ENCODE data around the gene COL6A5.
"Not testable (repeated sequence)": the region's sequence is repeated elsewhere in the genome, so short reads cannot be mapped to it uniquely, and the experiment has no call there.

COL6A5 gene

GRCh38 chr3:130446840-130447239 lies 101.4 kb downstream of the COL6A5 start:
- DNase-seq, result not testable (repeated sequence)

DNA sequence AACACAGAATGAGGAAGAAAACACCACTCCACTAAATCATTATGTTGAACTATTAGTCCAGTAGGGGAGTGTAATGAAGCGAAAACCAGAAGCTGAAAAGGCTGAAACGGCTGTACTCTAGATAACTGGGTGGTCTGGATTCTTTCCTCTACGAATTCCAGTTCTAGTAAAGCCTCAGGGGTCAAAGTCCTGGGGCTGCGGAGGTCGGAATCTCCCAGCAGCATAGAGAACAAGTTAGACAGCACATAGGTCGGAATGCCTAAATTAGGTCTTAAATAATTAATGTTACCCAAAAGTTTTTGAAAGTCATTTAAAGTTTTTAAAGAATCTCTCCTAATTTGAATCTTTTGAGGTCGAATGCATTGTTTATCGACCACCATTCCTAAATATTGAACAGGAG lies 102.7 kb downstream of the COL6A5 start:
- not testable (repeated sequence) for DNase-seq

DNA sequence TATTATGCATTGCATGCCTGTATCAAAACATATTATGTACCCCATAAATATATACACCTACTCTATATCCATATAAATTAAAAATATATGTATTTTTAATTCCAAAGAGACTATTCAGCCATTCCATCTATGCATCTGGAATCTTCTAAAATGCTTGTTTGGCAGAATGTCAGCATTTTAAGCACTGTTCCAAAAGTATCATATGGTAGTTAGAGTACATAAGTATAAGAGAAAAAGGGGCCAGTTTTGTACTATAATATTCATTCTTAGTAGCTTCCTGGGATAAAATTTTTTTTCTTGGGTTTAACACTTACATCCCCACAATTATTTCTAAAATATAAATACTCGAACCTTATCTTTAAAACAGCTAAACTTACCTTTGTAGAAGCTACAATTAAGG lies 111.1 kb downstream of the COL6A5 start:
- DNase-seq, result no peak

GRCh38 chr3:130457671-130458070 lies 112.2 kb downstream of the COL6A5 start:
- DNase-seq, result no peak

DNA sequence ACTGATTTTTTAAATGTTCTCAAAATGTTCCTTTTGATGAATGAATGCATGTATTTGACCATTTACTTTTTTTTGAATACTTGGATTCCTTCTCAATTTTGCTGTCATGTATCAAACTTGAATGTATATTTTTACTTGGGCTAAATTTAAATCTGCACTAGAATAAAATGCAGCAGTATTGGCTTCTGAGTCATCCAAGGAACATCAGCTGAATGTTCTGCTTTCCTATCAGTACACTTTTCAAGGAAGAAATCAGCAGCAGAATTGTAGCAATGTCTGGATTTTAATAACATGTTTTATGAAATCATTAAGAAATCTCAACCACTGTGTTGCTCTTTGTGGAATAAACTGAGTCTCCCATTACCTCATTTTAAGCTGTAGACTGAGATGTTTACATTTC lies 114.5 kb downstream of the COL6A5 start:
- no peak for DNase-seq

GRCh38 chr3:130462089-130462488 lies 116.6 kb downstream of the COL6A5 start:
- no peak for DNase-seq

- DNase-seq, result no peak
Measured at GRCh38 chr3:130463221-130463620, 117.7 kb downstream of the COL6A5 start.

DNA sequence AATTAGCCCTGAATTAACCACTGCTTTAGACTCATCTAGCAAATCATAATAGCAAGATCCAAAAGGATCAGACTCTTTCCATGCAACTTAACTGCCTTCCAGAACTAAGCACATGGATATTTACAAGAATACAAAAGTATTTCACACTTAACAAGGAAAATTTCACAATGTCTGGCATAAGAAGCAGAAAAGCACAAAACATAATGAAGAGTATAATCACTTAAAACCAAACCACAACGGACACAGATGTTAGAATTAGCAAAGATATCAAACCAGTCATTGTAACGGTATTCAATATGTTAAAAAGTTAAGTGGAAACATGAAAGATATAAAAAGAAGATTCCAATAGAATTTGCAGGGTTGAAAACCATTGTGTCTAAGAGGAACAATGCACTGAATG lies 120.0 kb downstream of the COL6A5 start:
- DNase-seq, result no peak

DNA sequence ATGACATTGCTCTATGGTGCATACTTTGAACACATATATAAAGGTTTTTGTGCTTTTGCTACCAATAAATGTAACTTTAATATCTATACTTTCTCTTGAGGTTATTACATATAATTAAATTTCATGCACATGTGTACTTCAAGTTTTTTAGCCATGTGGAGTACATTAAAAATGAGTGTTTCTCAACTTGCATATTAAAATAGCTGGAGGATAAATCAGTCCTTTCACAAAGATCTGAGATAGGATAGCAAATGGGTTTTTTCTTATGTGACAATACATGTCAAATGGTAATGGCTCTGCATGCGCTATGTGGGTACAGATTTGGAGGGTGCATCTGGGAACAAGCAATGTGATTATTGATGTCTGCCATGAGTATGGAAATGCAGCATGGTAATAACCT lies 122.8 kb downstream of the COL6A5 start:
- DNase-seq, result no peak

- DNase-seq, result no peak
Measured at GRCh38 chr3:130470126-130470525, 124.7 kb downstream of the COL6A5 start.

DNA sequence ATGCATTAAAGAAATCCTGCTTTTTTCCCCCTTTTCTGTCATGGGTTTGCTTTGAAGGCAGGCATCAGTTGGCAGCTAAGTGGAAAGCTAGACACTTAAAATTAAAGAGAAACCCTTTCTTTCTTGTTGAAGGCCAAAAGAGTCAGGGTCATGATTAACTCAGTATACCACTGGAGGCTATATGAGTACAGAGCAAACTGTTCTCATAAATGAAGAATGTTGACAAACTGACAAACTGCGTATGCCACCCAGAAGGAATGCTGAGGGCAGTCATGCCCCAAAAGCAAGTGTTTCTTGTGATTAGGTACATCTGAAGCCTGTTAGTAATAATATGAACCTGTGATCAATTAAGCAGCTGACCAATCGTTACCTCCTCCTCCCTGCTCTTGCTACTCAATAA lies 127.9 kb downstream of the COL6A5 start:
- DNase-seq, result no peak

GRCh38 chr3:130480736-130481135 lies 135.3 kb downstream of the COL6A5 start:
- DNase-seq, result no peak

- no peak for DNase-seq
Measured at GRCh38 chr3:130488288-130488687, 142.8 kb downstream of the COL6A5 start.

DNA sequence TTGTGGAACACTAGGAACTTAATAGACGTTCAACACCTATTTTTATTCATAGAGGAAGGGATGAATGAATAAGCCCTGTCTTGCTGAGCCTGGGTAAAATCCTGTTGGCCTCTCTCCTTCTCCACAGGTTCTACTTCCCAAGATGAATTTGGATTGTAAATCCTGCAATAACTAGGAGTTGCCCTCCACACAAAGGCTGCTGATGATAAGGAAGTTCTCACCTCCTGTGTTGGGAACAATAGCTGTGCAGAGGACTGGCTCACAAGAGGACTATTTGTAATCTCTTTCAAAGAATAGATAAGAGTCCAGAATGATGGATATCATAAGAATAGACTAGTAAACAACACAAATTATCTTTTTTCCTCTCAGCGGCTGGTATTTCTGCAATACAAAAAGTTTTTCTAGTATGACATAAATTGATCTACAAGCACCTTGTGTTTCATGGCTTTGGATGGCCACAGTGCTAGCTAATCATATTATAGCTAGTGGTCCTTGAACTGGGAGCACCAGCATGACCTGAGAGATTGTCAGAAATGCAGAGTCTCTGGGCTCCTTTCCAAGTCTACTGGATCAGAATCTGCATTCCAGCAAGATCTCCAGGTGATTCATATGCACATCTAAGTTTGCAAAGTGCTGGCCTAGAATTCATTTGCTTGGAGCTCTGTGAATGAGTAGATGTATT lies 143.4 kb downstream of the COL6A5 start:
- no peak for DNase-seq

DNA sequence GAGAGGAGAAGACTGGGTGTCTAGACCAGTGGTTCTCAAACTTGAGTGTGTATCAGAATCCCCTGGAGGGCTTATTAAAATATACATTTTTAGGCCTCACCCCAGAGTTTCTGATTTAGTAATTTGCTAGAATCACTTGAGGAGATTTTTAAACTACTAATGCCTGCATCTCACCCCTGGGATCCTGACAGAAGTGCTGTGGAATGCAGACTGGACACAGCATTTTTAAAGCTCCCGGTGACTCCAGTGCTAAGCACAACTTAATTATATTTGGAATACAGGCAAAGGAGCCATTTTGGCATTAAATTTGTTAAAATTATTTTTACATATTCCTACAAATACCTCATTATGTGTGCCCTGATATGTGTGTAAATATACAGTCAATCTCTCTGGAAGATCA lies 144.8 kb downstream of the COL6A5 start:
- no peak for DNase-seq

GRCh38 chr3:130491431-130491830 lies 146.0 kb downstream of the COL6A5 start:
- no peak for DNase-seq

GRCh38 chr3:130504701-130505100 lies 159.2 kb downstream of the COL6A5 start:
- no peak for DNase-seq

GRCh38 chr3:130506031-130506430 lies 160.6 kb downstream of the COL6A5 start:
- no peak for DNase-seq

DNA sequence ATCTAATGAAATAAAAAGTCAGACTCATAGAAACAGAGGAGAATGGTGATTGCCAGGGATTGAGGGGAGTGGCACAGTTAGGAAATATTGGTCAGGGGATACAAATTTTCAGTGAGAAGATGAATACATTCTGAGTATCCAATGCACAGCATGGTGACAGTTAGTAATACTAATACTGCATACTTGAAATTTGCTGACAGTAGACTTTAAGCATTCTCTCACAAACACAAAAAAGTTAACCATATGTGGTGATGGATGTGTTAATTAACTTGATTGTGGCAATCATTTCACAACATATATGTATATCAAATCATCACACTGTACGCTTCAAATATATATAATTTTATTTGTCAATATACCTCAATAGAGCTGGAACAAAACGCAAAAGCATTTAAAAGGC lies 162.3 kb downstream of the COL6A5 start:
- no peak for DNase-seq

DNA sequence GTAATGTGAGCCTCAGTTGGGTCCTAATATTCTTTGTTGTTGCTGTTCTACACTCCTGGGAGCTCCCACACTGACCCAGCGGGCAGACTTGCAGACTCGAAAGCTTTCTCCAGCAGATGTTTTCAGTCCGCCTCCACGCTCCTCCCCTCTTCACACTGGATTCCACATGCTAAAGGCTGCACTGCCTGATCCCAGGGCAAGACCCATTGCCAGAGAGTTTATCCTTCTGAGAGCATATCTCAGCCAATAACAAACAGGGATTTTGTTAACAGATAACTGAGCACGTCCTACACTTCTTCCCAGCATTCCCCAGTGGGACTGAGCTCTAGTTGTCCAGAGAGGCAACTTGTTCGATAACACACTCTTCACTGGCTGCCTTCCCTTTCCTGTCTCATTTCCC lies 163.5 kb downstream of the COL6A5 start:
- no peak for DNase-seq

DNA sequence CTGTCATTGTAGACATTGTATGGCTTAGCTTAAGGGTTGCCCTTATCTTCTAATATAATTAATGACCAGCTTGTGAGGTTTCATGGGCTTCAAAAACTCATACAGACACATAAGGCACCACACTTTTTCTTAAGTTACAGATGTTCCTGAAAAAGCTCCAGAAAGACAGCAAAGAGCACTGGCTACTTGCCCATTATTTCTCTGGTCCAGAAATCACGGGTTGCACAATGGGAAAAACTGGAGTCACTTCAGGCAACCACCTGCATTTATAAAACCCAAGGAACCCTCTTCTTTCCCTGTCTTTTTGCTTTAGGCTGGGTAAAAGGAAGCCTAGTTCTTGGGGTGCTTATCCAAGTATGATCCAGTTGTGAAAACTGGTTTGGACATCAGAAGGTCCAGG lies 169.2 kb downstream of the COL6A5 start:
- no peak for DNase-seq

DNA sequence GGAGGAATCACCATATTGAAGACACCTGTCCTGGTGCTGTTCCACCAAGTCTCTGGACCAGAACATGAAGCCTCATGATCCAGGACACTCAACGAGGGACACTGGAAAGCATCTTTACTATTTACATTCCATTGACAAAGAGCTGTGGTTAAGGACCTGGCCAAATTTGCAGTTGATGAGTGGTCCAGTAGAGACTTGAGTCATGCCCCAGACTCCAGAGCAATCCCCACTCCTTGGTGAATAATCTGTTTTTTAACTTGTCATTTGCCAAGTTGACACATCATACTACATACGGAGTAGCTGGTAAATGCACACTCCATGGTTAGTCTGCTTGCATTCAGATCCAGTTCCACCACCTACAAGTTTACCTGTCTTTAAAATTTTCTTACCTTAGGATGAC lies 170.3 kb downstream of the COL6A5 start:
- no peak for DNase-seq

DNA sequence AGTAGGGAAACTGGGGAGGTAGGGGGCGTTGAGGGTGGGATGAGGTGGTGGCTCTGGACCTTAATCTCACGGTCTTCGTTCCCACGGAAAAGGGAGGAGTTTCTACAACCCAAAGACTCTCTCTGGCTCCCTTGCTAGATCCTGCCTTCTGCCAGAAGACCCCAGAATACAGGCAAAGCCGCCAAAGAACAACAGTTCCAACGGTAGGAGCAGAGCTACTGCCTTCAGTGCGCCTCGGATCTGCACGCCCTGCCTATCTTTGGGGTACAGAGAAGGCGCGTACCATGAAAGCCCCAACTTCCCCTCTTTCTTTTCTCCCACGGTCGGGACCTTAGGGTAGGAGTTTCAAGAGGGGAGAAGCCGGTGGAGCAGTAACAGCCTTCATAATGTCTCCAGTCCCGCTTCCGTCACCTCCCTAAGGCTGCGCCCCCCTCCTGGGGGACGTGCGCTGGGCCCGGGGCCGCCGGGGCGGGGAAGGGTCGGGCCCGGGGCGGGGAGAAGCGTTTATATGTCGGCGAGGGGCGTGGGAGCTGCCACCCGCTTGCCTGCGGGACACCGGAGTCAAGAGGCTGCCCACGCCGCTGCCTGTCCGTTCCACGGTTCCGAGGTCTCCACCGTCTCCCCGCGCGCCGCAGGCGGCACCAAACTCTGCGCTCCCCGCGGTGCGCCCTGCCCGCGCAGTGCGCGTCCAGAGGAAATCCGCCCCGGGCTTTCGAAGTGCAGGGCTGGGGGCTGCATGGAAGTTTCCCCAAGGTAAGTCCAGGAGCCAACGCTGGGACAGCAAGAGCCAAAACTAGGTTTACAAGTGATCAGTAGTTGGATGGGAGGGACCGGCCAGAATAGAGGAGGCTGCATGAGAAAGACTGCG lies 171.4 kb downstream of the COL6A5 start, which contains the start of gene COL6A6:
TSS of gene COL6A6 (plus strand) at position 533 of the 868 bp plus-strand sequence. CDS start 43,188 bp downstream, outside the sequence.
- no peak for DNase-seq

DNA sequence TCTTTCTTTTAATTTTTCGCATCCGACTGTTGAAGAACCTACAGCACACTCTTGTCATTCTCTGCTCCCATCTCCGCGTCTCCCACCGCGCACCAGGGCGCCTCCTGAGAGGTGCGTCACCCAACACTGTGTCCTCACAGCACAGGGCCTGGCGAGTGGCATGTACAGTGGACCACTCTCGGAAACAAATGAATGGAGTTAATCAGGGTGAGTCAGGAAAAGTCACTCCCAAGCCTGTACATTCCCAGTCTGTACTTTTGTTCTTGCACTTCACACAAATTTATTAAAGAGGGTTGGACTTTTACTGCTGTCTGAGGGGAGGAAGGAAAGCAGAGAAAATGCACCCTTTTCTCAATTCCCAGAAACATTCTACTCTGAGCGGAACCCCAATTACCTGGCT lies 172.1 kb downstream of the COL6A5 start:
- no peak for DNase-seq
